ENCODE measurements around the gene SMIM11.
"Not testable (repeated sequence)": the region's sequence is repeated elsewhere in the genome, so short reads cannot be mapped to it uniquely, and the experiment has no call there.

Gene SMIM11

DNA sequence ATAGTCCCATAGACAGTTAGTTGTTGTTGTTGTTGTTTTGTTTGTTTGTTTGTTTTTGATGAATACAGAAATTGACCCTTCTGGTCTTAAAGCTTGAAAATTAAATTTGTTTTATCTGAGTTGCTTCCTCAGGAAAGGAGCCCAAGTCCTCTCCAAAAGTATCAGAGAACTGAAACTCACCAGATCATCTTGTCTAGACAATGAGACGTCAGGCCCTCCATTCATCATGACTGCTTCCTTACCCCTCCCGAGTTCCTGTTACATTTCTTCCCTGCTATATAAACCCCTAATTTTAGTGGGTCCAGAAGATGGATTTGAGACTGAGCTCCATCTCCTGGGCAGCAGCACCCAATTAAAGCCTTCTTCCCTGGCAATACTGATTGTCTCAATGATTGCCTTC is 31.4 kb downstream of the SMIM11 start:
- H4K20me1 ChIP-seq (ENCODE audit: insufficient read depth, low read length); H3K27ac ChIP-seq (ENCODE audit: low read length); H2AFZ ChIP-seq (ENCODE audit: low read depth, low read length); H3K36me3 ChIP-seq (replicated peaks; ENCODE audit: low read depth, low read length); H3K79me2 ChIP-seq (ENCODE audit: low read length); H3K4me3 ChIP-seq (ENCODE audit: low read length); H3K4me2 ChIP-seq (ENCODE audit: low read length); H3K9me3 ChIP-seq (ENCODE audit: insufficient read depth, low read length); H3K27me3 ChIP-seq (ENCODE audit: low read depth, low read length); H3K9ac ChIP-seq (ENCODE audit: low read length); H3K4me1 ChIP-seq (ENCODE audit: low read length): not testable (repeated sequence)

DNA sequence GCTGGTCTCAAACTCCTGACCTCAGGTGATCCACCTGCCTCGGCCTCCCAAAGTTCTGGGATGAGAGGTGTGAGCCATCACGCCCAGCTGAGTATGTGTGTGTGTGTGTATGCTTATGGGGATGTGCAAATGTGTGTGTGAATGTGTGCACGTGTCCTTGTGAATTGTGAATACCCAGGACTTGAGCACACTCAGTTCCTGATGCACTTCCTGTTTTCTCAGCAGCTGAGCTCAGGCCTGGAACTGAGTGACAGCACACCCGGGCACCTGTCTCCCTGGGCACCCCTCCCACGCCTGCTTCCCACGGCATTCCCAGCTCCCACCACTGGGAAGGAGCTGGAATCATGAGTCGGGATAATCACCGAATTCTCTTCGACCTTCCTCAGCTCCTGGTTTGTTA is 32.0 kb downstream of the SMIM11 start:
- not testable (repeated sequence) for H3K4me1 ChIP-seq (ENCODE audit: low read length); H2AFZ ChIP-seq (ENCODE audit: low read depth, low read length); H3K27ac ChIP-seq (ENCODE audit: low read length); H3K27me3 ChIP-seq (ENCODE audit: low read depth, low read length); H3K79me2 ChIP-seq (ENCODE audit: low read length); H3K4me2 ChIP-seq (ENCODE audit: low read length); H3K9ac ChIP-seq (ENCODE audit: low read length); H4K20me1 ChIP-seq (ENCODE audit: insufficient read depth, low read length); H3K4me3 ChIP-seq (ENCODE audit: low read length); H3K9me3 ChIP-seq (ENCODE audit: insufficient read depth, low read length); H3K36me3 ChIP-seq (replicated peaks; ENCODE audit: low read depth, low read length)

DNA sequence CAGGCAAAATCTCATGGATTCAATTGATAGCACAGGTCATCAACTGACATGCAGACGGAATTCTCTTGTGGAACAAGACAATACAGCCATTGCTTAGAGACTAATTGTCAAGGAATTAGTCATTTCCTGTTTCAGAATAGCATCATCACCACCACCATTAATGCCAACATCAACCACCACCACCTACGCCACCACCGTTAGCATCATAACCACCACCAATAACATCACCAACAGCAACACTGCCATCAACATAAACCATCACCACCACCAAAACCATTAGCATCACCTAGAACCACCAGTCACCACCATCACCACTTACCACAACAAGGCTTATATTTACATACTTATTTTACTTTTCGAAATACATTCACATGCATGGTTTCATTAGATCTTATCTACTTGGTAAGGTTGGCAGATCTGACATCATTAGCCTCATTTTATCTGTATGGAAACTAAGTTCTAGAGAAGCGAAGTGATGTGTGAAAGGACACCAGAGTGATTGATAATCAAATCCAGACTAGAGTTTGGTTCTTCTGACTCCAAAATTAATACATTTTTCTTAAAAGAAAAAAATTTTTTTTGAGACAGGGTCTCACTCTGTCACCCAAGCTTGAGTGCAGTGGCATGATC is 42.3 kb downstream of the SMIM11 start:
- H3K4me3 ChIP-seq (ENCODE audit: low read length); H3K27me3 ChIP-seq (ENCODE audit: low read depth, low read length); H4K20me1 ChIP-seq (ENCODE audit: insufficient read depth, low read length); H3K79me2 ChIP-seq (ENCODE audit: low read length); H3K36me3 ChIP-seq (replicated peaks; ENCODE audit: low read depth, low read length); H2AFZ ChIP-seq (ENCODE audit: low read depth, low read length); H3K9me3 ChIP-seq (ENCODE audit: insufficient read depth, low read length); H3K9ac ChIP-seq (ENCODE audit: low read length); H3K4me1 ChIP-seq (ENCODE audit: low read length); H3K27ac ChIP-seq (ENCODE audit: low read length); H3K4me2 ChIP-seq (ENCODE audit: low read length): not testable (repeated sequence)

DNA sequence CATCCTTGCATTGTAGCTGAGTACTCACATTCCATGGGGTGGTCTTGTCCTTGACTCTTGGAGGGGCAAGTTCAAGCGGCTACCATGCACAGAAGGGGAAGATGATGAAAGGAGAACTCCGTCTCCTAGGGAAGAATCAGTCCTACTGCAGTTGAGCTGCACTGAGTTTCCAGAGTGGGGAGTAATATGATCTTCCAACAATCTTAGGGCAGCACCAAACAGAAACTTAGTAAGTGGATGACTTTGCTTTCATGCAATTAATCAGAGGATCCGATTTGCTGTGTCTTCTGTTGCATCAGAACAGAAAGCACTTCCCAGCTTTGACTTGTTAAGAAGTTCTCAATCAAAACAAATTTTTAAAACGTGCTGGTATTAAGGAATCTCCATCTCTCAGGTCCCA is 48.5 kb downstream of the SMIM11 start, which contains the start of gene SMIM34:
Gene SMIM34 (minus strand): TSS at position 147 of the 400 bp plus-strand sequence. CDS start 112 bp downstream, at position 35.
- H3K27me3 ChIP-seq (ENCODE audit: low read depth, low read length); H3K9me3 ChIP-seq (ENCODE audit: insufficient read depth, low read length); H3K27ac ChIP-seq (ENCODE audit: low read length); H3K4me3 ChIP-seq (ENCODE audit: low read length); H2AFZ ChIP-seq (ENCODE audit: low read depth, low read length); H3K4me2 ChIP-seq (ENCODE audit: low read length); H3K4me1 ChIP-seq (ENCODE audit: low read length); H3K36me3 ChIP-seq (replicated peaks; ENCODE audit: low read depth, low read length); H4K20me1 ChIP-seq (ENCODE audit: insufficient read depth, low read length); H3K9ac ChIP-seq (ENCODE audit: low read length); H3K79me2 ChIP-seq (ENCODE audit: low read length): not testable (repeated sequence)

DNA sequence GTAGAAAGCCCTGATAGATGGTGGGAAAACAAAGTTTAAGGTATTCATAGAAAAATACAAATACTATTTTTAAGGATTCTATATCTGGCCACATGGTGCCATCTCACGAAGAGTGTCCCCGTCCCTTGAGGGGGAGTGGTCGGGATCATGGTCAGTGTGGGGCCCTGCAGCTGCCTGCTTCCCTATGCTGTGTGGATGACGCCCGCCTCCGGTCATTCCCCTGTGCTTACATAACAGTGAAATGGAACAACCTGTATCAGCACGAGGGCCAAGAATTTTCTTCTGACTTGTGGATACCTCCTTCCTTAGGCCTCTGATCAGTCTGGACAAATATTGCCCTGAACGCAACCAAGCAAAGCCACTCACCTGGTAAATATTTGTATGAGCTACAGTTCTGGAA is 52.0 kb downstream of the SMIM11 start:
- H3K27me3 ChIP-seq (ENCODE audit: low read depth, low read length); H3K79me2 ChIP-seq (ENCODE audit: low read length); H3K9ac ChIP-seq (ENCODE audit: low read length); H3K4me1 ChIP-seq (ENCODE audit: low read length); H2AFZ ChIP-seq (ENCODE audit: low read depth, low read length); H4K20me1 ChIP-seq (ENCODE audit: insufficient read depth, low read length); H3K4me2 ChIP-seq (ENCODE audit: low read length); H3K4me3 ChIP-seq (ENCODE audit: low read length); H3K9me3 ChIP-seq (ENCODE audit: insufficient read depth, low read length); H3K27ac ChIP-seq (ENCODE audit: low read length); H3K36me3 ChIP-seq (replicated peaks; ENCODE audit: low read depth, low read length): not testable (repeated sequence)

DNA sequence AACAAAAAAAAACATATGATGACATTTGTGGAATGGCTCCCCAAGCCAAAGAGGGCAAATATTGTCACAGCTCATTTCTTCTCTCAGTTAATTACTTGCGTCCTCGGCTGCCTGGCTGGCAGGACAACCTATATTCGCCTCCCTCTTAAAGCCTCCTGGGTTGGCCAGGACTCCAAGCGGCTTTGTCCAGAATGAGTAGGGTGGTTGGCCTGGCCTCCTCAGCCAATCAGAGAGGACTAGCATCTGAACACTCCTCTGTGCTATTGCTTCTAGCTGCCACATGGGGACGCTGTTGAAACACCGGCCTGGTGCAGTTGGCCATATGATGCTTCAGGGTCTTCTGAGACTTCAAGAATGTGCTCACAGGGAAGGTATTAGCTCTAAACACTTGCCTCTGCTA is 53.1 kb downstream of the SMIM11 start:
- H3K4me1 ChIP-seq (ENCODE audit: low read length), result not testable (repeated sequence)

DNA sequence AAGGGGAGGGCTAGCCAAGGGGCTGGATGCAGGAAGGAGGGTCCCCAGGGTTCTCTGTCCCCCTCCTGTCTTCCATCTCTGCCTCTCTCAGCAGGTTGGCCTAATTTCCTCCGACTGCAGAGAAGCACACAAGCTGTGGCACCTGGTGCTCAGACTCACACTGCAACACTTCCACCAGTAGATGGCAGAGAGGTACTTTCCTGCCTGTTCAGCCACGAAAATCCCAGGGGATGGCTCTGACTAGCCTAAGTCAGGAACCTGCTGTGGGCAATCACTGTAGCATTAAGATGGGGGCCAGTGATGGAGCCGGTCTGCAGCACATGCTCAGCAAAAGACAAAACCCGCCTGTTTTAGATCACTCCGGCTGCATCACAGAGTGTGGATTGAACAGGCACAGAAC is 54.4 kb downstream of the SMIM11 start:
- H3K4me1 ChIP-seq (ENCODE audit: low read length); H3K79me2 ChIP-seq (ENCODE audit: low read length); H3K36me3 ChIP-seq (replicated peaks; ENCODE audit: low read depth, low read length); H3K9me3 ChIP-seq (ENCODE audit: insufficient read depth, low read length); H3K27me3 ChIP-seq (ENCODE audit: low read depth, low read length); H2AFZ ChIP-seq (ENCODE audit: low read depth, low read length); H3K9ac ChIP-seq (ENCODE audit: low read length); H3K4me3 ChIP-seq (ENCODE audit: low read length); H3K4me2 ChIP-seq (ENCODE audit: low read length); H3K27ac ChIP-seq (ENCODE audit: low read length); H4K20me1 ChIP-seq (ENCODE audit: insufficient read depth, low read length): not testable (repeated sequence)

More for the DNA sequence above, 53.1 kb downstream of the SMIM11 start:
- H4K20me1 ChIP-seq (ENCODE audit: insufficient read depth, low read length); H3K27me3 ChIP-seq (ENCODE audit: low read depth, low read length); H2AFZ ChIP-seq (ENCODE audit: low read depth, low read length); H3K4me2 ChIP-seq (ENCODE audit: low read length); H3K9me3 ChIP-seq (ENCODE audit: insufficient read depth, low read length); H3K27ac ChIP-seq (ENCODE audit: low read length); H3K9ac ChIP-seq (ENCODE audit: low read length); H3K79me2 ChIP-seq (ENCODE audit: low read length); H3K4me3 ChIP-seq (ENCODE audit: low read length); H3K36me3 ChIP-seq (replicated peaks; ENCODE audit: low read depth, low read length): not testable (repeated sequence)
